Activated T-helper 1 cell treated with anti-CD3 and anti-CD28 coated beads, Interleukin-12 subunit alpha, Interleukin-12 subunit beta, Interleukin-2, Interleukin-4 antibody, amounts not matched to agents 30 ng/mL and 10 ng/mL and 1 ng/mL, durations not matched to agents 14 hours and 24 hours and 36 hours (primary cell): ENCODE results near the gene CLASP1. TPM values are rescaled to one million over a fixed set of nuclear protein-coding genes. Genes with fewer than 3 reads are reported as not detected.
"Not testable (repeated sequence)": the region's sequence is repeated elsewhere in the genome, so short reads cannot be mapped to it uniquely, and the experiment has no call there.

Experiments used
- DNase-seq: peaks from one replicate; pipeline ENCODE4 v3.0.0; 2021; ENCODE audit warnings: low spot score
- H3K27ac Mint-ChIP-seq: one replicate; pipeline ENCODE4 v1.8.0; 2021; ENCODE audit warnings: mild to moderate bottlenecking, mixed read lengths
- H3K27me3 Mint-ChIP-seq: one replicate; pipeline ENCODE4 v1.8.0; 2022; ENCODE audit warnings: mild to moderate bottlenecking, moderate library complexity, mixed read lengths; ENCODE audit not compliant: insufficient read depth
- H3K36me3 Mint-ChIP-seq: one replicate; pipeline ENCODE4 v1.8.0; 2021; ENCODE audit warnings: low read depth, mixed read lengths
- H3K4me1 Mint-ChIP-seq: one replicate; pipeline ENCODE4 v1.8.0; 2021; ENCODE audit warnings: low read depth, mixed read lengths
- H3K4me3 Mint-ChIP-seq: one replicate; pipeline ENCODE4 v1.8.0; 2021; ENCODE audit warnings: mild to moderate bottlenecking, moderate library complexity, mixed read lengths
- H3K9me3 Mint-ChIP-seq: one replicate; pipeline ENCODE4 v1.8.0; 2021; ENCODE audit warnings: mixed read lengths
- intact Hi-C: fragments of 100-400 bp; cut with micrococcal nuclease; formaldehyde crosslinking; loops from one replicate; pipeline ENCODE4 v1.15.1; 2024
- total RNA-seq: library from RNA; stranded (reverse); gene quantifications from 2 replicates; pipeline ENCODE4 v1.2.3, GENCODE V29; 2022

Gene CLASP1
- total RNA-seq, 1 donor from 2014 or later = 62.6 TPM

GRCh38 chr2:121377646-121378045 lies 271.6 kb downstream of the CLASP1 start:
- DNase-seq = no peak
- no peaks in the 10 kb centered on the region for H3K9me3 Mint-ChIP-seq
- peaks cover 54% of the 10 kb centered on the region for H3K36me3 Mint-ChIP-seq
- no peak overlapping the region for H3K4me3 Mint-ChIP-seq
- peak overlapping the region; percentile 47 for H3K27ac Mint-ChIP-seq
- H3K27me3 Mint-ChIP-seq = peaks cover 1% of the 10 kb centered on the region
- intact Hi-C loops = no loop called here
- peaks cover 9% of the 10 kb centered on the region for H3K4me1 Mint-ChIP-seq

DNA sequence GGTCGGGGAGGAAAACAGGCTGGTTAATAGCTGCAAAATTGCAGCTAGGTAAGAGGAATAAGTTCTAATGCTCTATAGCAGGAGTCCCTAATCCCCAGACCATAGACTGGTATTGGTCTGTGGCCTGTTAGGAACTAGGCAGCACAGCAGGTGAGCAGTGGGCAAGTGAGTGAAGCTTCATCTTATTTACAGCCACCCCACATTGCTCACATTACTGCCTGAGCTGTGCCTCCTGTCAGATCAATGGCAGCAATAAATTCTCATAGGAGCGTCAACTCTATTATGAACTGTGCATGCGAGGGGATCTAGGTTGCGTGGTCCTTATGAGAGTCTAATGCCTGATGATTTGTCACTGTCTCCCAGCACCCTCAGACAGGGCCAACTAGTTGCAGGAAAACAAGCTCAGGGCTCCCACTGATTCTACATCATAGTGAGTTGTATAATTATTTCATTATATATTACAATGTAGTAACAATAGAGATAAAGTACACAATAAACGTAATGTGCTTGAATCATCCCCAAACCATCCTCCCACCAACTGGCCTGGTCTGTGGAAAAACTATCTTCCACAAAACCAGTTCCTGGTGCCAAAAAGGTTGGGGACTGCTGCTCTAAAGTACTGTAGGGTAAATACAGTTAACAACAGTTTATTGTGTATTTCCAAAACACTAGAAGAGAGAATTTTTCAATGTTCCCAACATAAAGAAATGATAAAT lies 272.6 kb downstream of the CLASP1 start:
- Mint-ChIP-seq H3K9me3 (no peaks in the 10 kb centered on the region), H3K4me1 (peaks cover 9% of the 10 kb centered on the region), H3K27me3 (peaks cover 1% of the 10 kb centered on the region), H3K27ac (no peak overlapping the region), H3K4me3 (no peak overlapping the region), H3K36me3 (peaks cover 56% of the 10 kb centered on the region)
- intact Hi-C loops = no loop called here
- DNase-seq = no peak

DNA sequence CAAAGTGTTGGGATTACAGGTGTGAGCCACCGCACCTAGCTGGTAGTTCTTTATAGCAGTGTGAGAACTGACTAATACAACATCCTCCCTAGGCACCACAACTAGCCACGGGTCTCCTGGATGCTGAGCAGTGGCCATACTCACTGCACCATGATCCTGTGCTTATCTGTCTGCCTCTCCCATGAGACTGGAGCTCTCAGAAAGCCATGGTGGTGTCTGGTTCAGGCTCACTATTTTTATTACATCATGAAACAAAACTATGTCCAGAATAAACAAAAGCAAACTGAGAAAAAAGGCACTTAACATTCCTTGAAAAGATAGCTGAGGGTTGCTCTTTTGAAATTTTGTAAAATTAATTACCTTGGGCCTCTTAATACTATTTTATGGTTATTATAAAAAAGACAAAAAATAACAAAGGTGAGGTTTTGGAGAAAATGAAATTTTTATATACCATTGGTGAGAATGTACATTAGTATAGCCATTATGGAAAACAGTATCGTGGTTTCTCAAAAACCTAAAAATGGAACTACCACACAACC lies 273.6 kb downstream of the CLASP1 start:
- DNase-seq = no peak
- H3K27me3 Mint-ChIP-seq = peaks cover 1% of the 10 kb centered on the region
- H3K27ac Mint-ChIP-seq = no peak overlapping the region
- H3K4me1 Mint-ChIP-seq = peaks cover 9% of the 10 kb centered on the region
- no peak overlapping the region for H3K4me3 Mint-ChIP-seq
- peaks cover 56% of the 10 kb centered on the region for H3K36me3 Mint-ChIP-seq
- H3K9me3 Mint-ChIP-seq = no peaks in the 10 kb centered on the region
- intact Hi-C loops = no loop called here

- Mint-ChIP-seq H3K36me3 (peaks cover 57% of the 10 kb centered on the region), H3K27ac (peak overlapping the region; percentile 8)
- H3K4me3 Mint-ChIP-seq, H3K27me3 Mint-ChIP-seq, DNase-seq, intact Hi-C loops, H3K4me1 Mint-ChIP-seq, H3K9me3 Mint-ChIP-seq: not testable (repeated sequence)
Observed at GRCh38 chr2:121374412-121375075, 274.7 kb downstream of the CLASP1 start.

DNA sequence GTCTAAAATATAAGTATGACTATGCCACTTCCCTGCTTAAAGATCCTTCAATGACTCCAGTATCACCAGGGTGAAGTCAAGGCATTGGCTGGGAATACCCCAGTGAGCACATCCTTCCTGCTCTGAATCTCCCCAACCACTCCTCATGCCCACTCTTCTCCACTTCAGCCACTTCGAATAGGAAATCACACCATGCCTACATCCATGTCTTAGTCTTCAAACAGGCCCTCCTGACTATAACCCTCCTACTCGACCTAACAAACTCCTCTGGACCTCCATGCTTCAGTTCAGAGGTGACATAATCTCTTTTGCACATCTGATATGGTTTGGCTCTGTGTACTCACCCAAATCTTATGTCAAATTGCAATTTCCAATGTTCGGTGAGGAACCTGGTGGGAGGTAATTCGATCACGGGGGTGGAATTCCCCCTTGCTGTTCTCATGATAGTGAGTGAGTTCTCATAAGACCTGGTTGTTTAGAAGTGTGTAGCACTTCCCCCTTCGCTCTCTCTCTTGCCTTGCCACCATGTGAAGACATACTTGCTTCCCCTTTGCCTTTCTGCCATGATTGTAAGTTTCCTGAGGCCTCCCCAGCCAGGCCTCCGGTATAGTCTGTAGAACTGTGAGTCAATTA lies 276.4 kb downstream of the CLASP1 start:
- Mint-ChIP-seq H3K4me3 (no peak overlapping the region), H3K27me3 (peaks cover 1% of the 10 kb centered on the region), H3K36me3 (peaks cover 49% of the 10 kb centered on the region), H3K4me1 (peaks cover 4% of the 10 kb centered on the region), H3K27ac (peak overlapping the region; percentile 42), H3K9me3 (no peaks in the 10 kb centered on the region)
- intact Hi-C loops = no loop called here
- DNase-seq = no peak

GRCh38 chr2:121372082-121372481 lies 277.2 kb downstream of the CLASP1 start:
- H3K36me3 Mint-ChIP-seq = peaks cover 44% of the 10 kb centered on the region
- H3K27ac Mint-ChIP-seq = no peak overlapping the region
- no peak overlapping the region for H3K4me3 Mint-ChIP-seq
- peaks cover 1% of the 10 kb centered on the region for H3K27me3 Mint-ChIP-seq
- no peak for DNase-seq
- H3K9me3 Mint-ChIP-seq = no peaks in the 10 kb centered on the region
- no peaks in the 10 kb centered on the region for H3K4me1 Mint-ChIP-seq
- intact Hi-C loops = no loop called here

DNA sequence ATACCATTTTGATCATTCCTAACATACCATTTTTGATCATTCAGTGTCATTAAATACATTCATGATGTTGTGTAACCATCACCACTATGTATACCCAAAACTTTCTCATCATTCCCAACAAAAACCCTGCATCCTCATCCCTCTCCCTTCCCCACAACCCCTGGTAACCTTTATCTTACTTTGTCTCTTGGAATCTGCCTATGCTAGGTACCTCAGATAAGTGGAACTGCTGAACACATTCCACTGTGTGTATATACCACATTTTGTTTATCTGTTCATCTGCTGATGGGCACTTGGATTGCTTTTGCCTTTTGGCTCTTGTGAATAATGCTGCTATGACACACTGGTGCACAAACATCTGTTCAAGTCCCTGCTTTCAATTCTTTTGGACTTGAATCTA lies 280.4 kb downstream of the CLASP1 start:
- Mint-ChIP-seq H3K27ac (no peak overlapping the region), H3K9me3 (no peaks in the 10 kb centered on the region), H3K27me3 (no peaks in the 10 kb centered on the region), H3K4me3 (no peak overlapping the region), H3K36me3 (peaks cover 36% of the 10 kb centered on the region), H3K4me1 (no peaks in the 10 kb centered on the region)
- DNase-seq = no peak
- intact Hi-C loops = no loop called here

- no peak for DNase-seq
- H3K4me1 Mint-ChIP-seq = no peaks in the 10 kb centered on the region
- no peak overlapping the region for H3K4me3 Mint-ChIP-seq
- intact Hi-C loops = no loop called here
- no peak overlapping the region for H3K27ac Mint-ChIP-seq
- peaks cover 32% of the 10 kb centered on the region for H3K36me3 Mint-ChIP-seq
- H3K9me3 Mint-ChIP-seq = no peaks in the 10 kb centered on the region
- no peaks in the 10 kb centered on the region for H3K27me3 Mint-ChIP-seq
Observed at GRCh38 chr2:121368155-121368554, 281.1 kb downstream of the CLASP1 start.

DNA sequence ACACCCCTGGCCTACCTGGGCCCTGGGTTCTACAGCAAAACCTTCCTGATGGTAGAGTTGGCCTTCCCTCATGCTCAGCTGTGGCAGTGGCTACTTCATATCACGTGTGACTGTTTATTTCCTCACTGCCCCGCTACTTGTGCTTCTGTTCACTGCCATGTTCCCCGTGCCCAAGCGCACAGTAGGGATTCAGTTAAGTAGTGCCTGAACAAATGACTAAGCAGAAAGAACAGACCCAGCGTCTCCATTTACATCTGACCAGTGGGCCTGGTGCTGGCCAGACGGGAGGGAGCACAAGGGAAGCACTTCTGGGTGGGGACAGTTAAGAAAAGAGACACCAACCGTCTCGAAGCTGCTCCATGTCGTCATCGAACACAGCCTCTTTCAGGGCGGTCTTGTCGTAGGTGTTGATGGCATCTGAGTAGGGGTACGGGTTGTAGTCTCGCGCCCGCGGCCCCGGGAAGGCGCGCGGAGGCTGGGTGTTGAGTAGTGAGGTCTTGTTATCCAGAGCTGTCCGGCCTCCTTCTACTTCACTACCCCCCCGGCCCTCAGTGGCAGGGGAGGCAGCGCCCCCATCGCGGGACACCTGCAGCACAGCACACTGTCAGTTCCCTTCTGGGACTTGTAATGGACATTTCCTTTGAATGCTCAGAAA lies 281.9 kb downstream of the CLASP1 start:
- Mint-ChIP-seq H3K4me1 (no peaks in the 10 kb centered on the region), H3K4me3 (no peak overlapping the region), H3K9me3 (no peaks in the 10 kb centered on the region), H3K36me3 (peaks cover 28% of the 10 kb centered on the region), H3K27me3 (no peaks in the 10 kb centered on the region), H3K27ac (no peak overlapping the region)
- intact Hi-C loops = no loop called here
- no peak for DNase-seq

- Mint-ChIP-seq H3K9me3 (no peaks in the 10 kb centered on the region), H3K36me3 (peaks cover 30% of the 10 kb centered on the region), H3K27ac (no peak overlapping the region), H3K4me3 (no peak overlapping the region), H3K27me3 (no peaks in the 10 kb centered on the region), H3K4me1 (no peaks in the 10 kb centered on the region)
- DNase-seq = no peak
- intact Hi-C loops = no loop called here
Observed at GRCh38 chr2:121366040-121366439, 283.2 kb downstream of the CLASP1 start.

DNA sequence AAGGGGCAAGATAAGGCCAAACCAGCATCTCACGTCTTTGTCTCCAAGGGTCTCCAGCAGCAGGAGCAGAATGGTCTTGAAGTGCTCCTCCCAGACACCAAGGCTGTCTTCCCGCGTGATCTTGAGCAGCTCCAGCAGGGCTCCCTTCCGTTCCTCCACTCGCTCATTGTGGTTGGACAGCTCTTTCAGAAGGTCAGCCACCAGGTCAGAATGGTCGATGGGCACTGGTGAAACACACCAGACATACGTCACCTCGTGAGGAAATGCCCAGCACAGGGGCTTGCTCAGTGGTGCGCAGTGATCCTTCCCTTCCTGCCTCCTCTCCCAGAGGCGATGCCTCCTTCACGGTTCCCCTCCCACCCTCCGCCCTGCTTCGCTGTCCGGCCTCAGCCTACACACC lies 284.2 kb downstream of the CLASP1 start:
- DNase-seq = no peak
- no peak overlapping the region for H3K4me3 Mint-ChIP-seq
- intact Hi-C loops = no loop called here
- H3K36me3 Mint-ChIP-seq = peaks cover 35% of the 10 kb centered on the region
- no peaks in the 10 kb centered on the region for H3K9me3 Mint-ChIP-seq
- no peaks in the 10 kb centered on the region for H3K4me1 Mint-ChIP-seq
- H3K27ac Mint-ChIP-seq = no peak overlapping the region
- H3K27me3 Mint-ChIP-seq = no peaks in the 10 kb centered on the region

DNA sequence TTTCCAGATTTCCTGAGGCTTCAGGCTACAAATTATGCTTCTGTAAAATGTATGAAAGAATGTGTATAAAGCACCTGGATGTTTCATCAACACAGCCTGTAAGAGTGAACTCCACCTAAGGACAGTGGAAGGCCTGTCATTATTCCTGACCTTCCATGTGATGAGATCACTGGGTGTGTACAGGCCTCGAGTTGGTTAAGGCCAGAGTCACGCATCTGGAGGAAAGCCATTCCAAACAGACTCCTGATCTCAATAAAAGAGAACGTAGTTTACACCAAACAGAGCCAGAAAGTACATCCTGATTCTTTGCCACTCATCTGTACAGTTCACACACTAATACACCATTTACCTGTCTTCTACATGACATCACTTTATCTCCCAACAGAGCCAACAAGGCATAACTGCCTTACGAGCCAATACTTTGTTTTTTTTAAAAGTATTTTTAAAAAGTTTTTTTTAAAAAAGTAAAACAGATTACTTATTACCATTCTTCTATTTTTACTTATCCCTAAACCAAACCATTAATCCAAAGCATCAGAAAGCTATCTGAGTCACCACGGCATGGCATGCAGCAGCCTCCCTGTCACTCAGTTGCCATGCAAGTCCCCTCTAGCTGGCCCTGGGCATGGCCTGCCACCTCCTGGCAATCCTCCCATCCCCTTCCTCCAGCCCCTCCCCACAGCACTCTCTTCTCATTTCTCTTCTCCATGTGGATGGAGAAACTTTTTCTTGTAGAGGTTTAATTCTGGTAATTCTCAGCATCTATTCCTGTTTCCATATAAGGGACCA lies 285.4 kb downstream of the CLASP1 start:
- Mint-ChIP-seq H3K27me3 (no peaks in the 10 kb centered on the region), H3K27ac (peak overlapping the region; percentile 18), H3K9me3 (no peaks in the 10 kb centered on the region), H3K36me3 (peaks cover 30% of the 10 kb centered on the region), H3K4me1 (no peaks in the 10 kb centered on the region), H3K4me3 (no peak overlapping the region)
- no peak for DNase-seq
- intact Hi-C loops = no loop called here
